Tibial nerve (tissue), 4 donors: ENCODE data around the gene HINT1.

Experiments used
- CTCF ChIP-seq, 5 experiments: fragments of 200-600 bp in 3 of 5; fragments of 450-650 bp in 2 of 5; sonication (generic) in 3 of 5; IDR thresholded peaks; one replicate each; pipeline ENCODE4 v1.5.1; 2016 to 2019; ENCODE audit warnings: antibody characterized with exemption in 5 of 5, mild to moderate bottlenecking in 3 of 5, moderate library complexity in 2 of 5
- EP300 ChIP-seq, 2 donors: sonication (generic); formaldehyde crosslinking; IDR thresholded peaks; one replicate each; pipeline ENCODE4 v1.6.1; 2017; ENCODE audit warnings: antibody characterized with exemption in 2 of 2, mild to moderate bottlenecking in 1 of 2
- POLR2A ChIP-seq, 2 donors: fragments of 450-650 bp; IDR thresholded peaks; one replicate each; pipeline ENCODE4 v1.6.1; 2017; ENCODE audit warnings: antibody characterized with exemption in 2 of 2, mild to moderate bottlenecking in 2 of 2, moderate library complexity in 2 of 2

DNA sequence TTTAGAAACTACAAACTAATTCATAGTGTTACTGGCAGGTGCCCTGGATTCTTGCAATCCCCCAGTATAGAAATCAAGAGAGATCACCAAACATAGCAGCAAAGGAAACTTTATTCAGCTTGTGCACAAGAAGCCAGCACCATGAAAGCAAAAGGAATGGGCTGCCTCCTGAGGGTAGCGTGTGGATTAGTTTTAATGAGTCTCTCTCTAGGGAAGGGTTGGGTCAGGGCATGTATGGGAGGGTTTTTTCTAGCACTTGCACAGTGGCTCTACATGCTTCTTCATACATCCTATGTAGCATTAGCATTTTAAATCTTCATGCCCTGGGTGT, 44.1 kb upstream of the HINT1 start:
- TF ChIP-seq CTCF (IDR thresholded peaks at IDR 0.05) (no peak), EP300 (IDR thresholded peaks at IDR 0.05) (no peak), POLR2A (IDR thresholded peaks at IDR 0.05) (no peak)
